ENCODE data around the gene CBX6. TPM values are rescaled to one million over a fixed set of nuclear protein-coding genes. Genes with fewer than 3 reads are reported as not detected.
A peak's percentile ranks its signal among the peaks of the same experiment; 100 is the strongest.

CBX6 gene
- total and polyA plus RNA-seq, 2 of the 8 experiments (the other 6 are each of a cell fraction or from before 2014, with no cell fraction given), result 10.6 to 27.5 TPM

DNA sequence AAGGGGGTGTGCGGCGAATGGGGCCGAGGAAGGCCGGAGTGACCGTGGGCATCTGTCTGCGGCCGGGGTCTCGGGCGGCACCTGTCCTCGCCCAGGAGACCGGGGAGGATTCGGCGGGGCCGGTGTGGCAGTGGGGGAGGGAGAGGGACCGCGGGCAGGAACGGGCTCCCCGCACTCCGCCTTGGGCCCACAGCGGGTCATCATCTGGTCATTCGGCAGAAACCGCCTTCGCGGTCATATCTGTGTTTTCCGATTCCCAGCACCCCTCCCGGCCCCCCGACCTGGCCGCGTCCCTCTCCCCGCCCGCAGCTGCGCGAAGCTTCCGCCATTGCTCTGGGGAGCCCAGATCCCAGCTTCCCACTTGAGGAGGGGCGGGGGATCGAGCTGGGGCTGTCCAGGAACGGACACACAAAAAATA lies 824 bp upstream of the CBX6 start:
- no peaks in the 10 kb centered on the region; a peak in 2 of 7 replicates for H3K27me3 ChIP-seq (replicated peaks in 1 of 4; ENCODE audit: control insufficient read depth in 3 of 4, extremely low read depth in 1 of 4, insufficient read depth in 3 of 4, low read length in 3 of 4)
- ChIA-PET POLR2A (ENCODE audit: partially characterized antibody) (interaction anchor here (1.0 to 1.6 kb wide), 4 partner anchors 12 to 439 kb away, joined by 3 to 8 read pairs (median 4); no protein-coding TSS in a partner anchor), CTCF (ENCODE audit: partially characterized antibody) (no interaction called here)
- peak overlapping the region; percentile 84; the same call in 1 of the 2 replicates for H2AFZ ChIP-seq (ENCODE audit: low read length)
- H3K9ac ChIP-seq (replicated peaks in 1 of 4; ENCODE audit: extremely low read depth in 1 of 4, low read depth in 3 of 4, low read length in 3 of 4), result peak overlapping the region; percentile 51 to 72 (median 64)
- WGBS, 2 experiments (ENCODE audit: extremely low coverage in 1 of 2, insufficient coverage in 1 of 2, insufficient read length in 1 of 2, insufficient replicate concordance in 2 of 2, low coverage in 1 of 2, low lambda C conversion rate in 2 of 2, missing lambda C conversion rate in 1 of 2), result 0% methylated on average over 25 of the region's 37 CpGs; no CpG with 5 or more reads in 1 of the 2 experiments
- H3K27ac ChIP-seq (ENCODE audit: low read depth, low read length), result peak overlapping the region; percentile 85
- peaks cover 0 to 9% of the 10 kb centered on the region in 2 experiments; a peak in 2 of 4 replicates for H3K79me2 ChIP-seq (ENCODE audit: control insufficient read depth in 1 of 2, insufficient read depth in 2 of 2, low read length in 2 of 2)
- H3K9me3 ChIP-seq (ENCODE audit: insufficient read depth in 2 of 2, low read depth in 1 of 2, low read length in 1 of 2), result no peaks in the 10 kb centered on the region
- H3K4me3 ChIP-seq (ENCODE audit: extremely low read depth in 1 of 4, insufficient read depth in 2 of 4, low read depth in 3 of 4, low read length in 4 of 4), result peak overlapping the region; percentile 55 to 97 (median 71)
- DNase-seq (ENCODE audit: low read depth in 1 of 2, low spot score in 2 of 2) (peak in 1 of 2 experiments; percentile 79), FAIRE-seq (no peak)
- peak overlapping the region; percentile 61; the same call in 1 of the 2 replicates for H2BK20ac ChIP-seq (ENCODE audit: low read length)
- no peak overlapping the region for H3K23ac ChIP-seq (ENCODE audit: insufficient read length)
- peaks cover 3 to 18% (median 12%) of the 10 kb centered on the region in 4 experiments; a peak in 5 of 7 replicates for H3K4me1 ChIP-seq (replicated peaks in 1 of 4; ENCODE audit: control insufficient read depth in 3 of 4, insufficient read depth in 4 of 4, low read length in 3 of 4)
- H2BK12ac ChIP-seq (ENCODE audit: low read depth, low read length), result no peak overlapping the region
- H3K56ac ChIP-seq (replicated peaks; ENCODE audit: insufficient read length, low read depth, low read length), result peak overlapping the region; percentile 90
- no peak overlapping the region for H3K14ac ChIP-seq (ENCODE audit: insufficient read length)
- no peak overlapping the region for H2AK5ac ChIP-seq (ENCODE audit: low read depth, low read length)
- peak overlapping the region; percentile 96; the same call in 1 of the 2 replicates for H4K8ac ChIP-seq (ENCODE audit: extremely low read depth, insufficient read depth, low read length)
- peak overlapping the region; percentile 61 to 86 for H3K4me2 ChIP-seq (ENCODE audit: insufficient read depth in 1 of 2, low read depth in 2 of 2, low read length in 2 of 2)
- H4K5ac ChIP-seq (ENCODE audit: insufficient read length, low read depth, low read length), result peak overlapping the region; percentile 68
- H3K79me1 ChIP-seq (ENCODE audit: low read depth, low read length), result peaks cover 4% of the 10 kb centered on the region; the same call in 1 of the 2 replicates
- H2BK15ac ChIP-seq (ENCODE audit: low read length), result no peak overlapping the region; the same call in 1 of the 2 replicates
- H2BK120ac ChIP-seq (replicated peaks; ENCODE audit: low read depth, low read length), result peak overlapping the region; percentile 52
- H3K36me3 ChIP-seq (ENCODE audit: control insufficient read depth in 2 of 4, insufficient read depth in 4 of 4, low read length in 3 of 4), result peaks cover 0 to 12% (median 5%) of the 10 kb centered on the region in 4 experiments; a peak in 3 of 8 replicates
- H3K4ac ChIP-seq (replicated peaks; ENCODE audit: insufficient read length, low read depth, low read length), result no peak overlapping the region
- H3K23me2 ChIP-seq (ENCODE audit: low read depth, low read length), result peaks cover 9% of the 10 kb centered on the region; the same call in 1 of the 2 replicates
- H3K18ac ChIP-seq (ENCODE audit: extremely low read depth, low read length), result peak overlapping the region; percentile 73
- peak overlapping the region; percentile 66; the same call in 1 of the 2 replicates for H2BK5ac ChIP-seq (ENCODE audit: low read depth, low read length)
- H4K20me1 ChIP-seq (replicated peaks in 1 of 2; ENCODE audit: control insufficient read depth in 1 of 2, insufficient read depth in 2 of 2, low read length in 2 of 2), result peaks cover 5 to 7% of the 10 kb centered on the region in 2 experiments
- peak overlapping the region; percentile 84 for H4K91ac ChIP-seq (replicated peaks; ENCODE audit: insufficient read length, low read length)
- TF ChIP-seq SP1 (IDR thresholded peaks at IDR 0.05; ENCODE audit: low read depth, low read length) (no peak), CHD1 (IDR thresholded peaks at IDR 0.05; ENCODE audit: low read depth, low read length) (no peak), CHD2 (IDR thresholded peaks at IDR 0.05; ENCODE audit: low read length) (no peak), RBBP5 (IDR thresholded peaks at IDR 0.05; ENCODE audit: borderline replicate concordance, low read depth, low read length) (peak; percentile 73; the same call in 1 of the 2 replicates), EGR1 (IDR thresholded peaks at IDR 0.05; ENCODE audit: borderline replicate concordance, low read depth, low read length) (0 out of 2 replicates have a peak, but pooled peaks have one; percentile 28), KDM4A (IDR thresholded peaks at IDR 0.05; ENCODE audit: low read depth, low read length, severe bottlenecking) (peak; percentile 65), POLR2A (IDR thresholded peaks at IDR 0.05; ENCODE audit: control extremely low read depth in 1 of 2, low read depth in 2 of 2, low read length in 2 of 2) (peak in 1 of 2 experiments; percentile 8; a peak in 2 of 3 replicates), RAD21 (IDR thresholded peaks at IDR 0.05 in 1 of 2, conservative IDR thresholded peaks at IDR 0.05 in 1 of 2; ENCODE audit: low read depth in 2 of 2, low read length in 2 of 2) (peak in 1 of 2 experiments; percentile 5; a peak in 1 of 4 replicates), YY1 (IDR thresholded peaks at IDR 0.05; ENCODE audit: low read depth, low read length) (peak; percentile 91), NANOG (IDR thresholded peaks at IDR 0.05; ENCODE audit: insufficient read depth, low read depth, low read length, poor library complexity, severe bottlenecking) (peak; percentile 9)
- TF ChIP-seq, protein P1, sequence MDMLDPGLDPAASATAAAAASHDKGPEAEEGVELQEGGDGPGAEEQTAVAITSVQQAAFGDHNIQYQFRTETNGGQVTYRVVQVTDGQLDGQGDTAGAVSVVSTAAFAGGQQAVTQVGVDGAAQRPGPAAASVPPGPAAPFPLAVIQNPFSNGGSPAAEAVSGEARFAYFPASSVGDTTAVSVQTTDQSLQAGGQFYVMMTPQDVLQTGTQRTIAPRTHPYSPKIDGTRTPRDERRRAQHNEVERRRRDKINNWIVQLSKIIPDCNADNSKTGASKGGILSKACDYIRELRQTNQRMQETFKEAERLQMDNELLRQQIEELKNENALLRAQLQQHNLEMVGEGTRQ (IDR thresholded peaks at IDR 0.05; ENCODE audit: low read length), result no peak
